A549 treated with Mapracorat at 1 μM for 4 hours (cell line): ENCODE data around the gene UBE2Z. TPM values are rescaled to one million over a fixed set of nuclear protein-coding genes. Genes with fewer than 3 reads are reported as not detected.

ENCODE experiments used
- total RNA-seq: library from RNA; stranded (reverse); fragments of 200-300 nt; extraction: Qiagen RNA extraction; gene quantifications from 5 replicates; pipeline ENCODE4 v1.2.3, GENCODE V29; 2022

Gene UBE2Z
- total RNA-seq: 120 to 127 TPM (median 123 TPM) in 5 replicates

DNA sequence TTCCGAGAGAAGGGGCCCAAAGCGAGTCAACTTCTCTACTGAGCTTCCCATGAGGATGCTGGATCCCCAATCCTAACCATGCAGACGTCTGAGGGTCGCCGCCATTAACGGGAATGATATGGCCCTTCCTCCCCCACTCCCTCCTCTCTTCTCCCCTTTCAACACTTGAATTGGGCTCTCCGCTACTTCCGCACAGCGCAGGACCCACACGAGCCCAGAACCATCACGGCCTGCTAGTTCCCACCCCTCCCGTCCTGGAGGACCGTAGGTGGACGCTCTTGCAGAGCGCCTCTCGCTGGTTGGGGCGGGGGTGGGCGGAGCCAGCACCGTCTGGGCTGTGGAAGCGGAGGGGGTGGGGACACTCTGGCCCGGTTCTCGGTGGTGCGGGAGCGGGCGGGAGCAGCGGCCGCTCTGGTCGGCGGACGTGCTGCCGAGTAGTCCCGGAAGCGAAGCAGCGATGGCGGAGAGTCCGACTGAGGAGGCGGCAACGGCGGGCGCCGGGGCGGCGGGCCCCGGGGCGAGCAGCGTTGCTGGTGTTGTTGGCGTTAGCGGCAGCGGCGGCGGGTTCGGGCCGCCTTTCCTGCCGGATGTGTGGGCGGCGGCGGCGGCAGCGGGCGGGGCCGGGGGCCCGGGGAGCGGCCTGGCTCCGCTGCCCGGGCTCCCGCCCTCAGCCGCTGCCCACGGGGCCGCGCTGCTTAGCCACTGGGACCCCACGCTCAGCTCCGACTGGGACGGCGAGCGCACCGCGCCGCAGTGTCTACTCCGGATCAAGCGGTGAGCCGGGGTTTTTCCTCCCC is at the start of gene UBE2Z:
Gene UBE2Z (plus strand): TSS at position 361 of the 797 bp plus-strand sequence. CDS start 97 bp downstream, at position 458.

GRCh38 chr17:48944515-48945260 is 36.5 kb downstream of the UBE2Z start, which contains the start of gene SNF8:
SNF8 (minus strand) TSS chr17:48944842; CDS start chr17:48944734, 108 bp downstream.

Other genes with a start within 250 kb of the UBE2Z start
- not detected in 5 replicates for gene PRAC1, start 185.9 kb upstream of the UBE2Z start, total RNA-seq
- gene PRAC2, start 185.2 kb upstream of the UBE2Z start, total RNA-seq: not detected in 5 replicates
- gene HOXB13, start 179.7 kb upstream of the UBE2Z start, total RNA-seq: 1.8 to 2.4 TPM (median 2.1 TPM) in 5 replicates
- gene TTLL6, start 91.2 kb upstream of the UBE2Z start, total RNA-seq: 0.33 to 0.75 TPM (median 0.49 TPM) in 5 replicates
- 59.2 to 91.7 TPM (median 79.1 TPM) in 5 replicates for gene CALCOCO2, start 77.4 kb upstream of the UBE2Z start, total RNA-seq
- 487 to 715 TPM (median 564 TPM) in 5 replicates for gene ATP5MC1, start 15.6 kb upstream of the UBE2Z start, total RNA-seq
- gene SNF8, start 36.4 kb downstream of the UBE2Z start, total RNA-seq: 268 to 334 TPM (median 298 TPM) in 5 replicates
- 4.2 to 5.3 TPM (median 4.8 TPM) in 5 replicates for gene GIP, start 60.2 kb downstream of the UBE2Z start, total RNA-seq
- gene IGF2BP1, start 89.0 kb downstream of the UBE2Z start, total RNA-seq: 52.4 to 90.0 TPM (median 78.0 TPM) in 5 replicates
- gene B4GALNT2, start 224.4 kb downstream of the UBE2Z start, total RNA-seq: 0.32 to 0.57 TPM (median 0.44 TPM) in 5 replicates